ENCODE measurements around the gene NFATC4.
"Not testable (repeated sequence)": the region's sequence is repeated elsewhere in the genome, so short reads cannot be mapped to it uniquely, and the experiment has no call there.

NFATC4 gene

DNA sequence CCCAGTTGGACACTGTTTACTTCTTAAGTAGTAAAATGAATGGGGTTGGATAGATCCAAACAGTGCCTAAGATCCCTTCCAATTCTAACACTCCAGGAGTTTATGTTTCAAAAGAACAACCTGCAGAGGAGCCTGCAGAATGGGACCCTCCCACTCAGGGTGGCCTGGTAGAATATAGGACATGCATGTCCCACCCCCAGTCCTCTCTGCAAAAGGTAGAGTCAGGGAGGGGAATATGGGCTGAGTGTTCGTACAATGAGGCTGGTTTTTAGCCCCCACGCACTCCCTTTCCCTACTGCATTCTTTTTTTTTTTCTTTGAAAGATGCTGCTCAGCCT lies 19.0 kb downstream of the NFATC4 start:
- no peak for DNase-seq (ENCODE audit: low read depth in 2 of 2)
- TF ChIP-seq, protein P1, sequence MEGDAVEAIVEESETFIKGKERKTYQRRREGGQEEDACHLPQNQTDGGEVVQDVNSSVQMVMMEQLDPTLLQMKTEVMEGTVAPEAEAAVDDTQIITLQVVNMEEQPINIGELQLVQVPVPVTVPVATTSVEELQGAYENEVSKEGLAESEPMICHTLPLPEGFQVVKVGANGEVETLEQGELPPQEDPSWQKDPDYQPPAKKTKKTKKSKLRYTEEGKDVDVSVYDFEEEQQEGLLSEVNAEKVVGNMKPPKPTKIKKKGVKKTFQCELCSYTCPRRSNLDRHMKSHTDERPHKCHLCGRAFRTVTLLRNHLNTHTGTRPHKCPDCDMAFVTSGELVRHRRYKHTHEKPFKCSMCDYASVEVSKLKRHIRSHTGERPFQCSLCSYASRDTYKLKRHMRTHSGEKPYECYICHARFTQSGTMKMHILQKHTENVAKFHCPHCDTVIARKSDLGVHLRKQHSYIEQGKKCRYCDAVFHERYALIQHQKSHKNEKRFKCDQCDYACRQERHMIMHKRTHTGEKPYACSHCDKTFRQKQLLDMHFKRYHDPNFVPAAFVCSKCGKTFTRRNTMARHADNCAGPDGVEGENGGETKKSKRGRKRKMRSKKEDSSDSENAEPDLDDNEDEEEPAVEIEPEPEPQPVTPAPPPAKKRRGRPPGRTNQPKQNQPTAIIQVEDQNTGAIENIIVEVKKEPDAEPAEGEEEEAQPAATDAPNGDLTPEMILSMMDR (IDR thresholded peaks at IDR 0.05; ENCODE audit: low read depth, low read length) = no peak
- H3K4me3 ChIP-seq (replicated peaks in 1 of 2; ENCODE audit: low read depth in 2 of 2, low read length in 2 of 2) = no peak overlapping the region

GRCh38 chr14:24387579-24387978 lies 19.6 kb downstream of the NFATC4 start:
- not testable (repeated sequence) for H3K4me3 ChIP-seq (replicated peaks in 1 of 2; ENCODE audit: low read depth in 2 of 2, low read length in 2 of 2); DNase-seq (ENCODE audit: low read depth in 2 of 2)

GRCh38 chr14:24388474-24389179 lies 20.6 kb downstream of the NFATC4 start:
- no peak overlapping the region for H3K4me3 ChIP-seq (replicated peaks in 1 of 2; ENCODE audit: low read depth in 2 of 2, low read length in 2 of 2)
- DNase-seq (ENCODE audit: low read depth in 2 of 2) = peak in 1 of 2 donors; percentile 38
- TF ChIP-seq, protein P1 (IDR thresholded peaks at IDR 0.05; ENCODE audit: low read depth, low read length) = no peak

DNA sequence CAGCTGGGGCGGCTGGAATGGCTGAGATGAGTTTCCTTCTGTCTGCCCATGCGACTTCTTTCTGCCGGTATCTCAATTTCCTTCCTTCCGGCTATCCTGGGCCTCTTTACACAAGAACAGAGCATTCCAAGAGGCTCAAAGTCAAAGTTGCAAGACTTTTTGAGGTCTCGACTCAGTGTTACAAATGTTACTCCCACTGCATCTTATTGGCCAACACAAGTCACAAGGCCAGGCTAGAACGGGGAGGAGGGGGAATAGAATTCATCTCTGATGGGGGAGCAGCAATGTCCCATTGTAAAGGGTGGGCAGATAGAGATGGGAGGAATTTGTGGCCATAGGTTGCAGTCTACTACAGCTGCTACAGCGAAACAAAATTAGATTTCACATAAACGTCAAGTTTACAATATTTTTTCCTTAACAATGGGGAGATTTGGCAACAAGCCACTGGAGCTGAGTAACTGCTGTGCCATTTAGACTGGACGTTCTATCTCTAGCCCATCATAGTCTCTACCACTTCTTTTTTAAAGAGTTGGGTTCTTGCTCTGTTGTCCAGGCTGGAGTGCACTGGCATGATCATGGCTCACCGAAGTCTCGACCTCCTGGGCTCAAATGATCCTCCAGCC lies 21.4 kb downstream of the NFATC4 start:
- H3K4me3 ChIP-seq (replicated peaks in 1 of 2; ENCODE audit: low read depth in 2 of 2, low read length in 2 of 2) = no peak overlapping the region
- peak; percentile 81 to 83 for DNase-seq (ENCODE audit: low read depth in 2 of 2)
- TF ChIP-seq, protein P1 (IDR thresholded peaks at IDR 0.05; ENCODE audit: low read depth, low read length) = no peak

DNA sequence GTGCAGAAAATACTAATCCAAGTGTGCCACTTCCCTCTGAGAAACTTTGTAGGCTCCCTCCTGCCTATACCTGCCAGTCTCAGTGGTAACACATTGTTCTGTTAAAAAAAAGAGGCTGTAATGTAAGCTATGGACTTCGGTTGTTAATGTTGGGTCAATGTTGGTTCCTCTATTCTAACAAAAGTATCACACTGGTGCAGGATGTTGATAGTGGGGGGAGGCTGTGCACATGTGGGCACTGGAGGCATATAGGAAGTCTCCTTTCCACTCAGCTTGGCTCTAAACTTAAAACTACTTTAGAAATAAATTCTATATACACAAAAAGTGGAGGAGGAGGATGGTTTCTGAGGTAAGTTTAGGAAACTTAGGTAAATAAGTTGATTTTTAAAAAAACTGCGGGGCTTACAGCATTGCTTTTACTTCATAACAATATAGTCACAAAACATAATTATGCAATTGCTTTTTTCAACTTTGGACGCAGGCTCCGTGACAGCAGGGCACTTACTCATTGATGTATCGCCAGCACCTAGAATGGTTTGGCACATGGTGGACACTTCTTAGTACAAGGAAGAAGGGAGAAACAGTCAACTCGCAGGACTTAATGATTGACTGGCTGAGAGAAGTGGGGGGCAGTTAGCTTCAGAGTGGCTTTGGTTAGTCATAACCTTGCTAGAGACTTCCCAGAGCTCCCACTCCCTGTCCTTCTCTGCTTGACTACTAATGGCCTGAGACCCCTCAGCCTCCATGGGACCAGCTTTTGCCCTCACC lies 22.9 kb downstream of the NFATC4 start:
- TF ChIP-seq, protein P1 (IDR thresholded peaks at IDR 0.05; ENCODE audit: low read depth, low read length) = no peak
- DNase-seq (ENCODE audit: low read depth in 2 of 2) = peak; percentile 11 to 34
- no peak overlapping the region for H3K4me3 ChIP-seq (replicated peaks in 1 of 2; ENCODE audit: low read depth in 2 of 2, low read length in 2 of 2)

- DNase-seq (ENCODE audit: low read depth in 2 of 2) = peak; percentile 73 to 79
- TF ChIP-seq, protein P1 (IDR thresholded peaks at IDR 0.05; ENCODE audit: low read depth, low read length) = peak; percentile 26
- H3K4me3 ChIP-seq (replicated peaks in 1 of 2; ENCODE audit: low read depth in 2 of 2, low read length in 2 of 2) = no peak overlapping the region
These were observed 24.5 kb downstream of the NFATC4 start for GRCh38 chr14:24392325-24393091.
